ENCODE measurements around the gene THOC6.
A peak's percentile ranks its signal among the peaks of the same experiment; 100 is the strongest.
"Not testable (repeated sequence)": the region's sequence is repeated elsewhere in the genome, so short reads cannot be mapped to it uniquely, and the experiment has no call there.

Gene THOC6

GRCh38 chr16:3057181-3058138, 33.6 kb downstream of the THOC6 start:
- DNase-seq, result no peak

- peak; percentile 71 for DNase-seq
Observed at GRCh38 chr16:3058139-3059030, 34.5 kb downstream of the THOC6 start.

- peak; percentile 92 for DNase-seq
Observed at GRCh38 chr16:3059041-3059722, 35.3 kb downstream of the THOC6 start.

- DNase-seq, result no peak
Observed at GRCh38 chr16:3059723-3060242, 35.9 kb downstream of the THOC6 start.

GRCh38 chr16:3060339-3061127, 36.7 kb downstream of the THOC6 start:
- no peak for DNase-seq

- DNase-seq, result no peak
Observed at GRCh38 chr16:3062553-3062952, 38.7 kb downstream of the THOC6 start.

GRCh38 chr16:3063625-3064386, 40.0 kb downstream of the THOC6 start:
- no peak for DNase-seq

- DNase-seq, result peak; percentile 85
Observed at GRCh38 chr16:3065069-3065741, 41.4 kb downstream of the THOC6 start, which contains the start of gene IL32. IL32 (plus strand) TSS chr16:3065640; CDS start chr16:3065812, 172 bp downstream.

- no peak for DNase-seq
Observed at GRCh38 chr16:3065742-3066439, 42.1 kb downstream of the THOC6 start.

GRCh38 chr16:3066440-3066748, 42.6 kb downstream of the THOC6 start:
- DNase-seq, result no peak

GRCh38 chr16:3068487-3068886, 44.7 kb downstream of the THOC6 start:
- DNase-seq, result no peak

- DNase-seq, result not testable (repeated sequence)
Observed at GRCh38 chr16:3069146-3069545, 45.3 kb downstream of the THOC6 start.

GRCh38 chr16:3070608-3071111, 46.8 kb downstream of the THOC6 start:
- DNase-seq, result no peak

GRCh38 chr16:3071655-3072054, 47.8 kb downstream of the THOC6 start:
- no peak for DNase-seq

- not testable (repeated sequence) for DNase-seq
Observed at GRCh38 chr16:3072148-3072547, 48.3 kb downstream of the THOC6 start.

- not testable (repeated sequence) for DNase-seq
Observed at GRCh38 chr16:3072576-3073263, 48.9 kb downstream of the THOC6 start.

- no peak for DNase-seq
Observed at GRCh38 chr16:3073448-3073847, 49.6 kb downstream of the THOC6 start.

- DNase-seq, result peak; percentile 84
Observed at GRCh38 chr16:3074860-3075522, 51.2 kb downstream of the THOC6 start.
